GM23338 (cell line): ENCODE data around the gene ABI1.

Experiments used
- CREB1 ChIP-seq: fragments of 250-450 bp; sonication (Bioruptor Pico); IDR thresholded peaks from 2 replicates; pipeline ENCODE4 v1.5.0; 2020; ENCODE audit warnings: low read depth, mild to moderate bottlenecking, moderate library complexity
- EZH2 ChIP-seq: fragments of 200-600 bp; sonication (generic); IDR thresholded peaks from one replicate; pipeline ENCODE4 v1.8.0; 2017; ENCODE audit warnings: antibody characterized with exemption, mild to moderate bottlenecking, low read depth; ENCODE audit not compliant: unreplicated experiment
- NANOG ChIP-seq: IDR thresholded peaks from 2 replicates; pipeline ENCODE4 v1.6.1; 2016; ENCODE audit warnings: antibody characterized with exemption, borderline replicate concordance
- POLR2AphosphoS5 ChIP-seq: IDR thresholded peaks from 2 replicates; pipeline ENCODE4 v1.6.1; 2016; ENCODE audit warnings: antibody characterized with exemption, low read depth
- ZNF331 ChIP-seq: fragments of 250-450 bp; sonication (Bioruptor Pico); IDR thresholded peaks from 2 replicates; pipeline ENCODE4 v1.5.0; 2020; ENCODE audit warnings: low read depth, mild to moderate bottlenecking, moderate library complexity
- TF ChIP-seq, protein P1 (sequence below), 2 experiments: fragments of 200-600 bp in 1 of 2; sonication (generic) in 1 of 2; conservative IDR thresholded peaks; 2 replicates each; pipeline versions ENCODE4 v1.5.1 to v1.6.1; 2016 to 2017; ENCODE audit warnings: antibody characterized with exemption in 2 of 2, low read depth in 2 of 2, mild to moderate bottlenecking in 2 of 2, moderate library complexity in 1 of 2

- TF ChIP-seq, protein P1, sequence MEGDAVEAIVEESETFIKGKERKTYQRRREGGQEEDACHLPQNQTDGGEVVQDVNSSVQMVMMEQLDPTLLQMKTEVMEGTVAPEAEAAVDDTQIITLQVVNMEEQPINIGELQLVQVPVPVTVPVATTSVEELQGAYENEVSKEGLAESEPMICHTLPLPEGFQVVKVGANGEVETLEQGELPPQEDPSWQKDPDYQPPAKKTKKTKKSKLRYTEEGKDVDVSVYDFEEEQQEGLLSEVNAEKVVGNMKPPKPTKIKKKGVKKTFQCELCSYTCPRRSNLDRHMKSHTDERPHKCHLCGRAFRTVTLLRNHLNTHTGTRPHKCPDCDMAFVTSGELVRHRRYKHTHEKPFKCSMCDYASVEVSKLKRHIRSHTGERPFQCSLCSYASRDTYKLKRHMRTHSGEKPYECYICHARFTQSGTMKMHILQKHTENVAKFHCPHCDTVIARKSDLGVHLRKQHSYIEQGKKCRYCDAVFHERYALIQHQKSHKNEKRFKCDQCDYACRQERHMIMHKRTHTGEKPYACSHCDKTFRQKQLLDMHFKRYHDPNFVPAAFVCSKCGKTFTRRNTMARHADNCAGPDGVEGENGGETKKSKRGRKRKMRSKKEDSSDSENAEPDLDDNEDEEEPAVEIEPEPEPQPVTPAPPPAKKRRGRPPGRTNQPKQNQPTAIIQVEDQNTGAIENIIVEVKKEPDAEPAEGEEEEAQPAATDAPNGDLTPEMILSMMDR (conservative IDR thresholded peaks at IDR 0.05; ENCODE audit: low read depth in 2 of 2): no peak
- TF ChIP-seq NANOG (no peak), POLR2AphosphoS5 (no peak), ZNF331 (CRISPR knock-in tag) (no peak), EZH2 (no peak), CREB1 (CRISPR knock-in tag) (no peak)
These were observed 87.1 kb downstream of the ABI1 start for GRCh38 chr10:26773633-26774032.
